ENCODE data around the gene LRP1B.

GRCh38 chr2:141182246-141182645 lies 948.6 kb downstream of the LRP1B start:
- TF ChIP-seq POLR2A (IDR thresholded peaks at IDR 0.05; ENCODE audit: low read depth, low read length) (no peak), TAF1 (IDR thresholded peaks at IDR 0.05; ENCODE audit: borderline replicate concordance, low read depth, low read length) (no peak), POLR2AphosphoS5 (IDR thresholded peaks at IDR 0.05; ENCODE audit: low read depth, low read length) (no peak)
